ENCODE measurements around the gene ZNF883. TPM values are rescaled to one million over a fixed set of nuclear protein-coding genes. Genes with fewer than 3 reads are reported as not detected.
A peak's percentile ranks its signal among the peaks of the same experiment; 100 is the strongest.

Gene ZNF883
- total and polyA plus RNA-seq, 4 donors = 0.26 to 2.2 (median 0.61) TPM

DNA sequence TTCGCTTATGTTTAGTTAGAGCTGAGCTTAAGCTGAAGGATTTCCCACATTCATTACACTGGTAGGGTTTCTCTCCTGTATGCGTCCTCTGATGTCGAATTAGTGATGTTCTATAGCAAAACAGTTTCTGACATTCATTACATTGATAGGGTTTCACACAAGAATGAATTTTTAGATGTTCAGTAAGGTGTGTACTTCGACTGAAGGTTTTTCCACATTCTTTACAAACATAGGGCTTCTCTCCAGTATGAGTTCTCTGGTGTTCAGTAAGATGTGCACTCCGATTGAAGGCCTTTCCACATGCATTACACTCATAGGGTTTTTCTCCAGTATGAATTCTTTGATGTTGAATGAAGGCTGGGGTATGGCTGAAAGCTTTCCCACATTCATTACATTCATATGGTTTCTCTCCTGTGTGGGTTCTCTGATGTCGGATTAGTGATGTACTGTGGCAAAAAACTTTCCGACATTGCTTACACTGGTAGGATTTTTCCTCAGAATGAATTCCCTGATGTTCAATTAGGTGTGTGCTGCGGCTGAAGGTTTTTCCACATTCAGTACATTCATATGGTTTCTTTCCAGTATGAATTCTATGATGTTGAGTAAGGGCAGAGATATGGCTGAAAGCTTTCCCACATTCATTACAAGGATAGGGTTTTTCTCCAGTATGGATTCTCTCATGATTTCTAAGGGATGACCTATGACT lies 14.6 kb downstream of the ZNF883 start:
- 94 to 97% methylated on average over 8 of the region's 8 CpGs for WGBS, 2 donors
- no peak for DNase-seq
- Histone ChIP-seq H3K9me3 (ENCODE audit: control insufficient read depth in 4 of 4, insufficient read depth in 3 of 4, low read length in 3 of 4) (peaks cover 19 to 55% (median 29%) of the 10 kb centered on the region in 4 donors), H3K9ac (ENCODE audit: insufficient read depth in 1 of 2, low read length in 2 of 2) (no peak overlapping the region), H3K36me3 (ENCODE audit: control insufficient read depth in 4 of 4, insufficient read depth in 4 of 4, low read length in 4 of 4) (peaks cover 0 to 35% (median 18%) of the 10 kb centered on the region in 4 donors), H3K4me1 (ENCODE audit: control insufficient read depth in 5 of 5, insufficient read depth in 5 of 5, low read length in 5 of 5) (no peaks in the 10 kb centered on the region), H3K27me3 (ENCODE audit: control insufficient read depth in 3 of 3, insufficient read depth in 3 of 3, low read length in 2 of 3) (no peaks in the 10 kb centered on the region), H3K4me3 (no peak overlapping the region), H3K27ac (ENCODE audit: low read depth in 1 of 2, low read length in 1 of 2) (no peak overlapping the region)
- no peak for ATAC-seq (ENCODE audit: insufficient read depth, low FRiP score)
- TF ChIP-seq, protein P1, sequence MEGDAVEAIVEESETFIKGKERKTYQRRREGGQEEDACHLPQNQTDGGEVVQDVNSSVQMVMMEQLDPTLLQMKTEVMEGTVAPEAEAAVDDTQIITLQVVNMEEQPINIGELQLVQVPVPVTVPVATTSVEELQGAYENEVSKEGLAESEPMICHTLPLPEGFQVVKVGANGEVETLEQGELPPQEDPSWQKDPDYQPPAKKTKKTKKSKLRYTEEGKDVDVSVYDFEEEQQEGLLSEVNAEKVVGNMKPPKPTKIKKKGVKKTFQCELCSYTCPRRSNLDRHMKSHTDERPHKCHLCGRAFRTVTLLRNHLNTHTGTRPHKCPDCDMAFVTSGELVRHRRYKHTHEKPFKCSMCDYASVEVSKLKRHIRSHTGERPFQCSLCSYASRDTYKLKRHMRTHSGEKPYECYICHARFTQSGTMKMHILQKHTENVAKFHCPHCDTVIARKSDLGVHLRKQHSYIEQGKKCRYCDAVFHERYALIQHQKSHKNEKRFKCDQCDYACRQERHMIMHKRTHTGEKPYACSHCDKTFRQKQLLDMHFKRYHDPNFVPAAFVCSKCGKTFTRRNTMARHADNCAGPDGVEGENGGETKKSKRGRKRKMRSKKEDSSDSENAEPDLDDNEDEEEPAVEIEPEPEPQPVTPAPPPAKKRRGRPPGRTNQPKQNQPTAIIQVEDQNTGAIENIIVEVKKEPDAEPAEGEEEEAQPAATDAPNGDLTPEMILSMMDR (IDR thresholded peaks at IDR 0.05; ENCODE audit: control extremely low read depth, extremely low read depth) = no peak

DNA sequence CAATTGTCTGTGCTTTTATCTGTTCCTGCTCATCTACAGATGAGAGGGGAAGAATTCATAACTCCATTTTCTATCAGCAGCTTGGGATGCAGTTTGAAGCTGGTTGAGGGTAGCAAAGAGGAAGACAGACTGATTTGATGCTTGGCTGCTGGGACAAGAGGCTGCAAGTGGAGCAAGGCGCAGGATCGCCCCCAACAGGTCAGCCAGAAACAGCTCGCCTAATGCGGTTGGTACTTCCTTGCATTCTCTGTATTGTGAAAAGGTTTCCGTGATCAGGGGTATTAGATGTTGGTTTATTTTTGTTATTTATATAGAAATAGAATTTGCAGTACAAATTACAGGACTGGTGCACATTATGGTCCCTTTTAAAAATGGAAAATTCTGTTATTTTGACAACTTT lies 40.6 kb downstream of the ZNF883 start:
- Histone ChIP-seq H3K27ac (ENCODE audit: low read depth in 1 of 2, low read length in 1 of 2) (no peak overlapping the region), H3K9me3 (ENCODE audit: control insufficient read depth in 4 of 4, insufficient read depth in 3 of 4, low read length in 3 of 4) (peaks cover 0 to 15% (median 2%) of the 10 kb centered on the region in 4 donors)

DNA sequence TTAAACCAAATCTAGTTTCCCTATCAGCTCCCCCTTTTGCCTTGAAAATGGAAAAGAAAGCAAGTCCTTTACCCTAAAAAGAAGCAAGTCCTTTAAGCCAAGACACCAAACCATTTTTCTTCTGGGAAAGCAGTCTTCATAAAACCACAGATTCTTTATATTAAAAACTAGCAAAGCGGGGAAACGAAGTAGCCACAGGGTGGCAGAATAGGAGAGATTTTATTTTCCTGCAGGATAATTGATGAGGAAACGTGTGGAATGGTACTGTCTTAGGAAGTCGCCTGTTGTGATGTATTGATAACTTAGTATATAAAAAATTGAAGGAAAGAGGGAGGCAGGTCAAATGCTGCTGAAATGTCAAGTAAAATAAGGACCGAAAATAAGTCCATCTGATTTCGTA lies 41.1 kb downstream of the ZNF883 start:
- no peak overlapping the region for H3K9ac ChIP-seq (ENCODE audit: insufficient read depth in 1 of 2, low read length in 2 of 2)
- TF ChIP-seq, protein P1 (IDR thresholded peaks at IDR 0.05; ENCODE audit: control extremely low read depth, extremely low read depth) = no peak

More for the DNA sequence above, 40.6 kb downstream of the ZNF883 start:
- Histone ChIP-seq H3K4me3 (no peak overlapping the region), H3K4me1 (ENCODE audit: control insufficient read depth in 5 of 5, insufficient read depth in 5 of 5, low read length in 5 of 5) (no peaks in the 10 kb centered on the region), H3K36me3 (ENCODE audit: control insufficient read depth in 4 of 4, insufficient read depth in 4 of 4, low read length in 4 of 4) (no peaks in the 10 kb centered on the region), H3K9ac (ENCODE audit: insufficient read depth in 1 of 2, low read length in 2 of 2) (no peak overlapping the region), H3K27me3 (ENCODE audit: control insufficient read depth in 3 of 3, insufficient read depth in 3 of 3, low read length in 2 of 3) (peaks cover 0 to 4% (median 0%) of the 10 kb centered on the region in 3 donors)
- 32 to 44% methylated on average over 5 of the region's 5 CpGs for WGBS, 2 donors
- TF ChIP-seq, protein P1 (IDR thresholded peaks at IDR 0.05; ENCODE audit: control extremely low read depth, extremely low read depth) = no peak
- DNase-seq (peak; percentile 5 to 15 (median 14)), ATAC-seq (ENCODE audit: insufficient read depth, low FRiP score) (no peak)

More for the DNA sequence above, 41.1 kb downstream of the ZNF883 start:
- H3K27me3 ChIP-seq (ENCODE audit: control insufficient read depth in 3 of 3, insufficient read depth in 3 of 3, low read length in 2 of 3) = peaks cover 0 to 4% (median 0%) of the 10 kb centered on the region in 3 donors
- ATAC-seq (ENCODE audit: insufficient read depth, low FRiP score) = no peak
- no peaks in the 10 kb centered on the region for H3K4me1 ChIP-seq (ENCODE audit: control insufficient read depth in 5 of 5, insufficient read depth in 5 of 5, low read length in 5 of 5)
- peak in 2 of 3 donors; percentile 17 to 29 for DNase-seq
- no peak overlapping the region for H3K4me3 ChIP-seq
- H3K9me3 ChIP-seq (ENCODE audit: control insufficient read depth in 4 of 4, insufficient read depth in 3 of 4, low read length in 3 of 4) = peaks cover 0 to 11% (median 2%) of the 10 kb centered on the region in 4 donors
- no peak overlapping the region for H3K27ac ChIP-seq (ENCODE audit: low read depth in 1 of 2, low read length in 1 of 2)
- H3K36me3 ChIP-seq (ENCODE audit: control insufficient read depth in 4 of 4, insufficient read depth in 4 of 4, low read length in 4 of 4) = no peaks in the 10 kb centered on the region
- 57 to 80% methylated on average over 6 of the region's 6 CpGs for WGBS, 2 donors

All from lung (tissue), 12 donors.